GM21526 (cell line): ENCODE results near the gene RNF5.
"Not testable (repeated sequence)": the region's sequence is repeated elsewhere in the genome, so short reads cannot be mapped to it uniquely, and the experiment has no call there.

Source experiments
- ATAC-seq: cut with Tn5 transposase; IDR thresholded peaks from one replicate; pipeline ENCODE4 v1.9.1; 2021; ENCODE audit warnings: moderate library complexity; ENCODE audit not compliant: unreplicated experiment, low FRiP score

RNF5 gene

GRCh38 chr6:32177788-32178546 lies at the start of gene RNF5:
Gene RNF5 (plus strand): TSS chr6:32178405. CDS start chr6:32178512, 107 bp downstream.
- ATAC-seq = peak; percentile 72

GRCh38 chr6:32128751-32129296 lies 49.4 kb upstream of the RNF5 start:
- ATAC-seq = no peak

GRCh38 chr6:32129297-32130088 lies 48.7 kb upstream of the RNF5 start:
- ATAC-seq = no peak

- no peak for ATAC-seq
Observed at GRCh38 chr6:32131439-32131948, 46.7 kb upstream of the RNF5 start.

- no peak for ATAC-seq
Observed at GRCh38 chr6:32132110-32132509, 46.1 kb upstream of the RNF5 start.

- ATAC-seq = no peak
Observed at GRCh38 chr6:32133786-32134185, 44.4 kb upstream of the RNF5 start.

GRCh38 chr6:32137454-32137853 lies 40.8 kb upstream of the RNF5 start:
- ATAC-seq = no peak

- no peak for ATAC-seq
Observed at GRCh38 chr6:32139590-32139989, 38.6 kb upstream of the RNF5 start.

- ATAC-seq = no peak
Observed at GRCh38 chr6:32140420-32141046, 37.7 kb upstream of the RNF5 start.

GRCh38 chr6:32144238-32144637 lies 34.0 kb upstream of the RNF5 start:
- not testable (repeated sequence) for ATAC-seq

- ATAC-seq = no peak
Observed at GRCh38 chr6:32146287-32146686, 31.9 kb upstream of the RNF5 start.

GRCh38 chr6:32146687-32147086 lies 31.5 kb upstream of the RNF5 start:
- no peak for ATAC-seq

GRCh38 chr6:32147401-32148132 lies 30.6 kb upstream of the RNF5 start:
- ATAC-seq = no peak

- no peak for ATAC-seq
Observed at GRCh38 chr6:32148289-32149091, 29.7 kb upstream of the RNF5 start.

- no peak for ATAC-seq
Observed at GRCh38 chr6:32149092-32149755, 29.0 kb upstream of the RNF5 start.

GRCh38 chr6:32149932-32150870 lies 28.0 kb upstream of the RNF5 start:
- no peak for ATAC-seq

- no peak for ATAC-seq
Observed at GRCh38 chr6:32151181-32151862, 26.9 kb upstream of the RNF5 start.
